Mesendoderm (in vitro differentiated cells): Measurements from ENCODE around the gene AFAP1.

ENCODE experiments used
- DNase-seq: peaks from one replicate; pipeline ENCODE4 v3.0.0; 2013
- H2AK5ac ChIP-seq: 2 replicates; pipeline ENCODE4 v1.6.1; 2013; ENCODE audit warnings: low read length, inconsistent platforms
- H2BK120ac ChIP-seq: 2 replicates; pipeline ENCODE4 v1.6.1; 2013; ENCODE audit warnings: low read depth, mild to moderate bottlenecking, low read length, moderate library complexity, mixed read lengths
- H2BK15ac ChIP-seq: replicated peaks from 2 replicates; pipeline ENCODE4 v1.6.1; 2013; ENCODE audit warnings: low read depth, mild to moderate bottlenecking, moderate library complexity
- H2BK5ac ChIP-seq: 2 replicates; pipeline ENCODE4 v1.6.1; 2013; ENCODE audit warnings: low read length, inconsistent platforms
- H3K18ac ChIP-seq: 2 replicates; pipeline ENCODE4 v1.6.1; 2013; ENCODE audit warnings: mild to moderate bottlenecking, low read length, mixed read lengths
- H3K23ac ChIP-seq: one replicate; pipeline ENCODE4 v1.6.1; 2013; ENCODE audit warnings: low read length
- H3K27ac ChIP-seq: 2 replicates; pipeline ENCODE4 v1.5.1; 2013; ENCODE audit warnings: low read depth, mild to moderate bottlenecking, inconsistent platforms, low read length, moderate library complexity
- H3K27me3 ChIP-seq: 2 replicates; pipeline ENCODE4 v1.6.1; 2013; ENCODE audit warnings: low read length, control low read depth, mild to moderate bottlenecking, inconsistent platforms; ENCODE audit not compliant: insufficient read depth, poor library complexity
- H3K36me3 ChIP-seq: 2 replicates; pipeline ENCODE4 v1.6.1; 2013; ENCODE audit warnings: low read length, inconsistent platforms; ENCODE audit not compliant: control insufficient read depth, insufficient read depth
- H3K4ac ChIP-seq: one replicate; pipeline ENCODE4 v1.6.1; 2013; ENCODE audit warnings: low read depth, mild to moderate bottlenecking, low read length, moderate library complexity
- H3K4me1 ChIP-seq: 2 replicates; pipeline ENCODE4 v1.6.1; 2013; ENCODE audit warnings: low read depth, low read length, inconsistent platforms; ENCODE audit not compliant: control insufficient read depth
- H3K4me2 ChIP-seq: 2 replicates; pipeline ENCODE4 v1.6.1; 2013; ENCODE audit warnings: low read length
- H3K4me3 ChIP-seq: 2 replicates; pipeline ENCODE4 v1.5.1; 2013; ENCODE audit warnings: mild to moderate bottlenecking, low read length
- H3K56ac ChIP-seq: one replicate; pipeline ENCODE4 v1.6.1; 2013; ENCODE audit warnings: low read length
- H3K79me1 ChIP-seq: 2 replicates; pipeline ENCODE4 v1.6.1; 2013; ENCODE audit warnings: low read length, inconsistent platforms
- H3K79me2 ChIP-seq: 2 replicates; pipeline ENCODE4 v1.6.1; 2013; ENCODE audit warnings: mild to moderate bottlenecking, low read length; ENCODE audit not compliant: control insufficient read depth, insufficient read depth
- H3K9ac ChIP-seq: 2 replicates; pipeline ENCODE4 v1.6.1; 2013; ENCODE audit warnings: low read length, inconsistent platforms
- H4K5ac ChIP-seq: one replicate; pipeline ENCODE4 v1.6.1; 2013; ENCODE audit warnings: low read length
- H4K8ac ChIP-seq: one replicate; pipeline ENCODE4 v1.6.1; 2013; ENCODE audit warnings: low read depth, mild to moderate bottlenecking, control low read depth, low read length, moderate library complexity
- WGBS: extraction: QIAGEN DNeasy Blood & Tissue Kit; methylation state at CpG from one replicate; pipeline ENCODE4 v1.1.7; 2013; ENCODE audit warnings: low lambda C conversion rate, missing lambda C conversion rate; ENCODE audit not compliant: insufficient coverage; ENCODE audit errors: extremely low coverage; 5-methylcytosine and 5-hydroxymethylcytosine counted together

Gene AFAP1

DNA sequence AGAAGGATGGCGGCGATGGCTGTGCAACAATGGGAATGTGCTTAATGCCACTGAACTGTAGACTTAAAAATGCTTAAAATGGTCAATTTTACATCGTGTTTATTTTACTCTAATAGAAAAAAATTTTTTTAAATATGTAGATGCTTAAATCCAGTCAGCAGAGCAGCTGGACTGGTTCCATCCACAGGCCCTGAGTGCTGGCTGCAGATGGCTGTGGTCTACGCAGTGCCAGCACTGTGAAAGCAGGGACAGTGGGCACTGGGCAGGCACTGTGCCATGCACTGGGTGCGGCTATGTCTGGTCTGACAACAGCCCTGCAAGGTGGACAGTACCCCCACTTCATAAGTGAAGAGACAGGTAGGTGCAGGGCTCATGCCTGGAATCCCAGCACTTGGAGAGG lies 175.2 kb downstream of the AFAP1 start:
- Histone ChIP-seq H3K23ac (no peak overlapping the region), H3K79me2 (no peaks in the 10 kb centered on the region), H3K56ac (no peak overlapping the region), H2BK5ac (no peak overlapping the region), H3K27ac (no peak overlapping the region), H4K5ac (no peak overlapping the region), H3K4me2 (no peak overlapping the region), H3K79me1 (no peaks in the 10 kb centered on the region), H4K8ac (no peak overlapping the region), H3K9ac (no peak overlapping the region), H3K4me1 (no peaks in the 10 kb centered on the region), H2BK15ac (no peak overlapping the region), H3K18ac (no peak overlapping the region), H3K4me3 (no peak overlapping the region), H3K4ac (no peak overlapping the region), H3K27me3 (no peaks in the 10 kb centered on the region), H2BK120ac (no peak overlapping the region), H2AK5ac (no peak overlapping the region), H3K36me3 (peaks cover 4% of the 10 kb centered on the region)
- WGBS, result no CpG with 5 or more reads among the region's 5 CpGs
- no peak for DNase-seq

DNA sequence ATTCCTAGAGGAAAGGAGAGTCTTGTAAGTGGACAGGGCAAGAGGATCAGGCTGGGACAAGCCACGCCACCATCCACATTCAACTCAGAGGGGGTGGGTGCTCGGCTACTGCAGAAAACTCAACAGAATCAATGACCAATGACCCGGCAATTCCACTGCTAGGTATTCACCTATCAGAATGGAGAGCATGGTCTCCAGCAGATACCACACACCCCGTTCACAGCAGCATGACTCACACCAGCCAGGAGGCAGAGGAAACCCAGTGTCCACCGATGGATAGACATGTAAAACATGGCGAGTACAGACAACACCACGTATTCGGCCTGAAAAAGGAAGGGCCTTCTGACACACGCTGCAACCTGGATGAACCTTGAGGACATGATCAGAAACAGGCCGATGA lies 175.9 kb downstream of the AFAP1 start:
- no peak overlapping the region for H3K56ac ChIP-seq
- H4K5ac ChIP-seq, result no peak overlapping the region
- H2BK5ac ChIP-seq, result no peak overlapping the region
- H2BK15ac ChIP-seq, result no peak overlapping the region
- no peak overlapping the region for H2AK5ac ChIP-seq
- no peak overlapping the region for H3K4ac ChIP-seq
- no peaks in the 10 kb centered on the region for H3K79me1 ChIP-seq
- H3K79me2 ChIP-seq, result no peaks in the 10 kb centered on the region
- H4K8ac ChIP-seq, result no peak overlapping the region
- no peak overlapping the region for H3K23ac ChIP-seq
- no peak overlapping the region for H3K4me2 ChIP-seq
- no peak overlapping the region for H3K9ac ChIP-seq
- no peak overlapping the region for H2BK120ac ChIP-seq
- DNase-seq, result peak; percentile 28
- H3K27ac ChIP-seq, result no peak overlapping the region
- H3K36me3 ChIP-seq, result peaks cover 4% of the 10 kb centered on the region
- H3K4me3 ChIP-seq, result no peak overlapping the region
- no CpG with 5 or more reads among the region's 10 CpGs for WGBS
- H3K27me3 ChIP-seq, result no peaks in the 10 kb centered on the region
- H3K18ac ChIP-seq, result no peak overlapping the region
- no peaks in the 10 kb centered on the region for H3K4me1 ChIP-seq

DNA sequence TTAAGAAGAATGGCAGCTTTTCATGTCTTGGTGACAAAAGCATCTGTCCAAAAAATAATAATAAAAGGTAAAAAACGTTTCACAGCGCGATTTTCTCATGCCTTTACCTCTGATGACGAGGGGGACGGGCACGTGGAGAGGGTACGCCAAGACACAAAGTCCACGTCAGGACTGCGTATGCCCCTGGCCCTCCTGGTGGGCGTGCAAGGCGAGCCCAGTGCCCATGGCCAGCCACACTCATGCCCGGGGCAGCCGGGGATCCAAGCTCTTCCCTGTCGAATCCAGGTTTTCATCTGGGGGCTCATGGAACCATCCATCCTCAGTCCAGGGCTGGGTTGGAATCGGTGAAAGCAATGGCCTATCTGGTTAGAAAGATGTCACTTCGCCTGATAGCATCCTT lies 176.6 kb downstream of the AFAP1 start:
- peaks cover 3% of the 10 kb centered on the region for H3K36me3 ChIP-seq
- no CpG with 5 or more reads among the region's 16 CpGs for WGBS

DNA sequence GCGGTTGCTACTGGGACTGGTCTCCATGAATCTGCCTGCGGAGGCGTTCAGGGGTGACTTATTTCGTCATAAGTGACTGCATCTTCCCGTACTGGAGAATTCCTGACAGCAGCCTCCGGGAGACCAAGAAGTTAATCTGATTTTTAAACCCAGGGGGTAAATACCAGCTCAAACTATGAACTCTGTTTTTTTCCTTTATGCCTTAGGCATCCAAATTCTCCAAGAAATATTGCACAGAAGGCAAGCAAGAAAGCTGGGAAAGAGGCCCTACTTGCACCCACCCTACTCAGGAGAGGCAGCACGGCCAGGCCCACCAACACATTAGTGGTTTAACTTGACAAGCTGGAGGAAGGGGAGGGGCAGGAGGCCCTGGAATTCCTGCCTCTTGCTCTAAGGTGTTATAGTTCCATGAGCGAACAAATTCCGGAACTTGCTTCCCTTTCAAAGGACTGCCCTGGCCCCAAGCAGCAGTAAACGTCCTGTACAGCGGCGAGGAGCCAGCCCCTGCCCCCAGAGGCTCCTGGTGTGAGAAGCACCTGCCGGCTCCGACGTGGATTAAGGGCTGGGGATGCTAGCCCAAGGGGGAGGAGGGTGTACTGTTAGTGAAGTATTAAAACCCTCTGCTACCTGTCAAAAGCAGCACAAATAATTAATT lies 177.2 kb downstream of the AFAP1 start:
- Histone ChIP-seq H2AK5ac (no peak overlapping the region), H2BK15ac (no peak overlapping the region), H2BK5ac (no peak overlapping the region), H3K4me2 (no peak overlapping the region), H3K36me3 (peaks cover 3% of the 10 kb centered on the region), H3K23ac (no peak overlapping the region), H4K5ac (no peak overlapping the region), H3K79me1 (no peaks in the 10 kb centered on the region), H3K79me2 (no peaks in the 10 kb centered on the region), H3K9ac (no peak overlapping the region), H3K4me1 (no peaks in the 10 kb centered on the region), H3K27me3 (no peaks in the 10 kb centered on the region), H3K27ac (no peak overlapping the region), H3K4me3 (no peak overlapping the region), H3K4ac (no peak overlapping the region), H2BK120ac (no peak overlapping the region), H4K8ac (no peak overlapping the region), H3K18ac (no peak overlapping the region), H3K56ac (no peak overlapping the region)
- WGBS, result no CpG with 5 or more reads among the region's 15 CpGs
- DNase-seq, result peak; percentile 35

More for the DNA sequence above, 176.6 kb downstream of the AFAP1 start:
- Histone ChIP-seq H3K79me1 (no peaks in the 10 kb centered on the region), H3K23ac (no peak overlapping the region), H3K4me2 (no peak overlapping the region), H3K27me3 (no peaks in the 10 kb centered on the region), H3K9ac (no peak overlapping the region), H2BK120ac (no peak overlapping the region), H3K79me2 (no peaks in the 10 kb centered on the region), H3K56ac (no peak overlapping the region), H2AK5ac (no peak overlapping the region), H3K4ac (no peak overlapping the region), H3K4me3 (no peak overlapping the region), H4K5ac (no peak overlapping the region), H4K8ac (no peak overlapping the region), H3K4me1 (no peaks in the 10 kb centered on the region), H2BK5ac (no peak overlapping the region), H2BK15ac (no peak overlapping the region), H3K18ac (no peak overlapping the region), H3K27ac (no peak overlapping the region)
- DNase-seq, result no peak

GRCh38 chr4:7761720-7762119 lies 177.9 kb downstream of the AFAP1 start:
- Histone ChIP-seq H3K27ac (no peak overlapping the region), H3K4ac (no peak overlapping the region), H3K4me2 (no peak overlapping the region), H4K8ac (no peak overlapping the region), H2AK5ac (no peak overlapping the region), H3K23ac (no peak overlapping the region), H2BK120ac (no peak overlapping the region), H3K9ac (no peak overlapping the region), H2BK15ac (no peak overlapping the region), H3K79me1 (no peaks in the 10 kb centered on the region), H3K27me3 (no peaks in the 10 kb centered on the region), H3K56ac (no peak overlapping the region), H4K5ac (no peak overlapping the region), H3K36me3 (no peaks in the 10 kb centered on the region), H3K18ac (no peak overlapping the region), H3K4me3 (no peak overlapping the region), H3K4me1 (no peaks in the 10 kb centered on the region), H2BK5ac (no peak overlapping the region), H3K79me2 (no peaks in the 10 kb centered on the region)
- no CpG with 5 or more reads among the region's 12 CpGs for WGBS
- peak; percentile 74 for DNase-seq

DNA sequence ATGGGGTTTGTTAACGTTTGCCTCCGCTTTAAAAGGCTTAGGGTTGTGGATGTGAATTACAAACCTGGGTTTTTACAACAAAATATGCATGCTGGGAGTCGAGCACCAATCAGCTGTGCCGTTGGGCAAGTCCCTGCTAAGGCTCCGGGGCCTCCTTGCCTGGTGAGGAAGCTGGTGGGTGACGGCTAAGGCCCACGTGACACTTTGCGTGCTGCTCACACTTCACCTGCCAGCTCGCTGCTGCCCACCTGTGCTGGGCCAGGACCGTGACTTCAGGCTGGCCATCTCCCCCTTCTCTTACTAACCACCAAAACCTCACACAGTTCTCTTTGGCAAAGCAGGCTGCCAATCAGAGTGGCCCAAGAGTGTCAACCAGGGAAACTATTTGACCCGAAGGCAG lies 178.3 kb downstream of the AFAP1 start:
- H3K79me1 ChIP-seq, result no peaks in the 10 kb centered on the region
- H4K8ac ChIP-seq, result no peak overlapping the region
- no peak overlapping the region for H3K18ac ChIP-seq
- no peak overlapping the region for H3K9ac ChIP-seq
- WGBS, result no CpG with 5 or more reads among the region's 11 CpGs
- H3K27me3 ChIP-seq, result no peaks in the 10 kb centered on the region
- no peak overlapping the region for H2BK120ac ChIP-seq
- no peak overlapping the region for H3K27ac ChIP-seq
- no peak overlapping the region for H3K4me2 ChIP-seq
- no peaks in the 10 kb centered on the region for H3K79me2 ChIP-seq
- no peak overlapping the region for H3K23ac ChIP-seq
- no peak overlapping the region for H3K56ac ChIP-seq
- no peaks in the 10 kb centered on the region for H3K4me1 ChIP-seq
- no peak overlapping the region for H2BK5ac ChIP-seq
- H3K36me3 ChIP-seq, result no peaks in the 10 kb centered on the region
- no peak for DNase-seq
- H2BK15ac ChIP-seq, result no peak overlapping the region
- H3K4ac ChIP-seq, result no peak overlapping the region
- no peak overlapping the region for H2AK5ac ChIP-seq
- no peak overlapping the region for H4K5ac ChIP-seq
- H3K4me3 ChIP-seq, result no peak overlapping the region
